CD4-positive, alpha-beta T cell treated with Interleukin-4 for 4 hours (primary cell): Measurements from ENCODE around the gene EFTUD2.

Experiments used
- DNase-seq: peaks from one replicate; pipeline ENCODE4 v3.0.0-alpha.2; 2020

Gene EFTUD2

GRCh38 chr17:44887016-44887415 lies 12.2 kb downstream of the EFTUD2 start:
- DNase-seq = no peak

GRCh38 chr17:44884941-44885340 lies 14.3 kb downstream of the EFTUD2 start:
- no peak for DNase-seq

- no peak for DNase-seq
These were observed 18.1 kb downstream of the EFTUD2 start for GRCh38 chr17:44881145-44881544.

GRCh38 chr17:44880062-44880461 lies 19.2 kb downstream of the EFTUD2 start:
- no peak for DNase-seq

- no peak for DNase-seq
These were observed 19.9 kb downstream of the EFTUD2 start for GRCh38 chr17:44879376-44879775.

- DNase-seq = peak; percentile 27
These were observed 20.5 kb downstream of the EFTUD2 start for GRCh38 chr17:44878627-44879221.

GRCh38 chr17:44877121-44877520 lies 22.1 kb downstream of the EFTUD2 start:
- no peak for DNase-seq

GRCh38 chr17:44875761-44876160 lies 23.5 kb downstream of the EFTUD2 start:
- DNase-seq = no peak

- no peak for DNase-seq
These were observed 27.0 kb downstream of the EFTUD2 start for GRCh38 chr17:44872131-44872768.

GRCh38 chr17:44871556-44871955 lies 27.7 kb downstream of the EFTUD2 start:
- DNase-seq = no peak

- DNase-seq = no peak
These were observed 31.4 kb downstream of the EFTUD2 start for GRCh38 chr17:44867841-44868240.

GRCh38 chr17:44865931-44866330 lies 33.3 kb downstream of the EFTUD2 start:
- no peak for DNase-seq

GRCh38 chr17:44865231-44865660 lies 34.0 kb downstream of the EFTUD2 start:
- peak; percentile 67 for DNase-seq

- DNase-seq = no peak
These were observed 34.4 kb downstream of the EFTUD2 start for GRCh38 chr17:44864831-44865230.

- DNase-seq = no peak
These were observed 36.0 kb downstream of the EFTUD2 start for GRCh38 chr17:44863061-44863918.

- no peak for DNase-seq
These were observed 36.8 kb downstream of the EFTUD2 start for GRCh38 chr17:44862278-44862914.

- no peak for DNase-seq
These were observed 39.5 kb downstream of the EFTUD2 start for GRCh38 chr17:44859701-44860100.

- DNase-seq = no peak
These were observed 45.1 kb downstream of the EFTUD2 start for GRCh38 chr17:44854192-44854591.

- no peak for DNase-seq
These were observed 48.6 kb downstream of the EFTUD2 start for GRCh38 chr17:44850612-44851011.

- no peak for DNase-seq
These were observed 49.2 kb downstream of the EFTUD2 start for GRCh38 chr17:44850025-44850424.

GRCh38 chr17:44848961-44849489 lies 50.2 kb downstream of the EFTUD2 start:
- no peak for DNase-seq

GRCh38 chr17:44848257-44848795 lies 50.9 kb downstream of the EFTUD2 start:
- no peak for DNase-seq

- no peak for DNase-seq
These were observed 51.7 kb downstream of the EFTUD2 start, which contains the start of gene HIGD1B for GRCh38 chr17:44847586-44847985. Gene HIGD1B, plus strand, starts transcription at chr17:44847883. Its CDS starts 270 bp downstream, at chr17:44848153.
